ENCODE measurements around the gene TERT.
"Not testable (repeated sequence)": the region's sequence is repeated elsewhere in the genome, so short reads cannot be mapped to it uniquely, and the experiment has no call there.

Gene TERT

DNA sequence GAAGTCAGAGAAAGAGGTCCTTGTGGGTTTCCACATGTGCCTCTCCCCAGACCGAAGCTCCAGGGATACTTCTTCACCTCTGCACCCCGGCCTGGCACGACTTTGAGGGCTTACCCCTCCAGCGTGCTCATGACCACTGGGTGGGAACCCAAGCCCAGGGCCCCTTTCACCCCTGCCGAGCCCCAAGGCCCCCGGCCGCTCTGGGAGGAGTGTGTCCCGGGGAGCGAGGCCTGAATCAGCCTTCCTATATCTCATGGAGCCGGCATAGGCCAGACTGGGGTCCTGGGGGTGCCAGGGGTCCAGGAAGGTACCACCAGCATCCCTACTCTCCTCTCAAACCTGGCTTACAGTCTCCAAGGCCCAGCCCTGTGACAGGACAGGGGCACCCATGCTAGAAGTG is 17.1 kb downstream of the TERT start:
- no peak for DNase-seq

DNA sequence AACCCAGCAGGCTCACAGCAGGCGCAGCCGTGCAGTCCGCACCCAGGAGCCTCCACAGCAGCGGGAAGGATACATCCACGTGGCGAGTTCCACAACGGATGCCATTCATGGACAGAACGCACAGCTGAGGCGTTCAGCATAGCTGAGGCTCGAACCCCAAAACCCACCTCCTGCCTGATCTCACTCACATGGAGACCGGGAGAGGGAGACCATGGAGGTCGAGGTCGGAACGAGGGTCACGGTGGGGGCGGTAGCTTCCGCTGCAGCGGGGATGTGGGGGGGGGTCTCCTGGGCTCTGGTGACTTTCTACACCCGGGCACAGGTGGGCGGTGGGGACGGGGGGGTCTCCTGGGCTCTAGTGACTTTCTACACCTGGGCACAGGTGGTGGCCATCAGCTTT is 17.5 kb downstream of the TERT start:
- no peak for DNase-seq

DNA sequence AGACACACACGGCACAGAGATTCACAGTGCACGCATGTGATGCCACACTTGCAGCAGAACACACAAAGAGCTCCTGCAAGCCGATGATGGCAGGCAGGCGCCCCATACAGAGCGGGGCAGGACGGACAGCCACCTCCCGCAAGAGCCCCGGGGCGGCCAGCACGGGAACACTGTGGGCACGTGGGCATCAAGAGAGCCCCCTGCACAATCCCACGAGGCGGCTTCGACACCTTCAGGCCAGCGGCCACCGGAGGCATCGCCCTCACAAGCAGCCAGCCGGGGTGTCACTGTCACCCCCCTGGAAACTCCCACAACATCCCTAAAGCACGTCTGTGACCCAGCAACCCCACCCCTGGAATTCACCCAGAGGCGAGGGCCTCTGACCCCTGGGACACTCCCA is 17.9 kb downstream of the TERT start:
- DNase-seq = no peak

DNA sequence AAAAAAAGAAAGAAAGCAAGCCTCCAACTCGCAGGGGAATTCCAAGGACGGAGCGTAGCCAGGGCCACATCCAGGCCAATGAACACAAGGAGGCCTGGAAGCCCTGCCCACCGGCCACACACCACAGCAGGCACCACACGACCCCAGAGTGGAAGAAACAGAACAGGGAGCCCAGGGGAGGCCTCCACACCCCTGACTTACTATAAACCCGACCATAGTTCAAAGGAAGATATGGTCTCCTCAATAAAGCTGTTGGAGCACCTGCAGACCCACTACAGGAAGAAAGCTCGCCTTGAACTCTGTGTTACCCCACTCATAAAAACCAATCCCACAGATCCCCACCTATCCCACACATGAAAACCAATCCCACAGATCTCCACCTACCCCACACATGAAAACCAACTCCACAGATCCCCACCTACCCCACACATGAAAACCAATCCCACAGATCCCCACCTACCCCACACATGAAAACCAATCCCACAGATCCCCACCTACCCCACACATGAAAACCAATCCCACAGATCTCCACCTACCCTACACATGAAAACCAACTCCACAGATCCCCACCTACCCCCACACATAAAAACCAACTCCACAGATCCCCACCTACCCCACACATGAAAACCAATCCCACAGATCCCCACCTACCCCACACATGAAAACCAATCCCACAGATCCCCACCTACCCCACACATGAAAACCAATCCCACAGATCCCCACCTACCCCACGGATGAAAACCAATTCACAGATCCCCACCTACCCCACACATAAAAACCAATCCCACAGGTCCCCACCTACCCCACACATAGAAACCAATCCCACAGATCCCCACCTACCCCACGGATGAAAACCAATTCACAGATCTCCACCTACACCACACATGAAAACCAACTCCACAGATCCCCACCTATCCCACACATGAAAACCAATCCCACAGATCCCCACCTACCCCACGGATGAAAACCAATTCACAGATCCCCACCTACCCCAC is 19.2 kb downstream of the TERT start:
- not testable (repeated sequence) for DNase-seq

DNA sequence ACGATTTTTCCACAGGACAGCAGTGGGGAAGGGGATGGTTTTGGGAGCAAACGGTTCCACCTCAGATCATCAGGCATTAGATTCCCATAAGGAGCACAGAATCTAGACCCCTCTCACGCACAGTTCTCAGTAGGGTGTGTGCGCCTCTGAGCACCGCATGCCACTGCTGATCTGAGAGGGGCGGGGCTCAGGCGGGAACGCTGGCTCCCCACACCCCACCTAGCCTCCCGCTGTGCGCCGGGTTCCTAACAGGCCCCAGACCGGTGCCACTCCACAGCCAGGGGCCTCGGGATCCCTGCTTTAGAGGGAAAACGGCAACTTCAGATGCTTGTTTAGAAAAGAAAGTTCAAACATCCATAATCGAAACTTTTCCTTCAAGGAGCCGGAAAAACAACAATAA is 20.4 kb downstream of the TERT start:
- no peak for DNase-seq

DNA sequence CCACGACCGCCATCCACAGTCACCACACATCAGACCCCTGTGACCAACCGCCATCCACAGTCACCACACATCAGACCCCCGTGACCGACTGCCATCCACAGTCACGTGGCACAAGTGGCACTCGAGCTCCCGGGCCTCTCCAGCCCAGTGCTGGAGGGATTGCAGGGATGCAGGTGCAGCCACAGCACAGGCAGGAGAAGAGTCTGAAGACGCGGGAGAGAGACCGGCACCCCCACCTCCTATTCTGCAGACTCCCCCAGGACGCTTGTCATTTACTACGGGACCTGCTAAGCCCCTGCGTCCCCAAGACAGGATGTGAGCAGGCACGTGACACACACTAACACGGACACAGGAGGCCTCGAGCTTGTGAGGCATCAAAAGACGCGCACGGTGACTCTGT is 21.1 kb downstream of the TERT start:
- DNase-seq = no peak

DNA sequence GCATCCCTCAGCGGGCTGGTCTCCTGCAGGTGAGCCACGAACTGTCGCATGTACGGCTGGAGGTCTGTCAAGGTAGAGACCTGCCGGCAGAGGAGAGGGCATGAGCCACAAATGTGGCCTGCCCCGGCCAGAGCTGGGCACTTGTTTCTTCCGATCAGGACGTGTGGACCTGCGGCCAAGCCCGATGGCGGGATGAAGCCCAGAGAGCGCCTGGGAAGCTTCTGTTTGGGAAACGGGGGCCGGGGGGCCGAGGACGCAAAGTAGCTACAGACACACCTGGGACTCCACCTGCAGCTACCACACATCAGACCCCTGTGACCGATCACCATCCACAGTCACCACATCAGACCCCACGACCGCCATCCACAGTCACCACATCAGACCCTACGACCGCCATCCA is 22.7 kb downstream of the TERT start:
- no peak for DNase-seq

DNA sequence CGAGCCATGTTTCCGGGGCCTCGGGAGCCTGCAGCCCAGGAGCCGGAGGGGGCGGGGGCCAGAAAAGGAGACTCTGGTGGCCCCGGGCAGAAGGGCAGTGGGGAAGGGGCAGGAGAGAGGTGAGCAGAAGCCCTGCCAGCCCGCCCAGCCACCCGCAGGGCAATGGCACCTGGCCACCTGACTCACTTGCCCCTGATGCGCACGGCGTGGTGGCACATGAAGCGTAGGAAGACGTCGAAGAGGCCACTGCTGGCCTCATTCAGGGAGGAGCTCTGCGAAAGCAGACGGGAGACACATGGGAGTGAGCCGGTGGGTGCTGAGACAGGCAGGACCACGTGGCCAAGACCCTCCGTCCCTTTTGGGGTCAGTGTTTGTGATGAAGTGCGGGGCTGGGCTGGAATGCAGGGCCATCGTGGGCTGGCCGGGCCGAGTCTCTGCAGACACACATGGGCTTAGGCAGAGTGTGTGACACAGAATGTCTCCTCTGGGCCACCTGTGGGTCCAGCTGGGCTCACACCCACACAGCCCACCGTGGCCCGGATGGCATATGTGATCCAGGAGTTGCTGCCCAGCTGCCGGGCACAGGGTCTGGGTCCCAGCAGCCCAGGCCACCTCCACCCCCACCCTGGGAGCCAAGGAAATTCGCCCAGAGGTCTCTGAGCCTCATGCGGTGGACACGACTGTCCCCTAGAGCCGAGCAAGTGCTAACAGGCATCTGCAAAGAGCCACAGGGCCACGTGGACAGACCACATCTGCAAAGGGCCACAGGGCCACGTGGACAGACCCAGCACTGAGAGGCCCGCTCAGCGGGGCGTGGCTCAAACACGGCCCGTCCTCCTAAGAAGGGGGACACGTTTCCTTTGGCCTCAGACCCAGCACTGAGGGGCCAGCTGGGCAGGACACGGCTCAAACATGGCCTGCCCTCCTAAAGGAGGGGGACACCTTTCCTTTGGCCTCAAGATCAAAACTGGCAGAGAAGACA is 23.6 kb downstream of the TERT start:
- no peak for DNase-seq

DNA sequence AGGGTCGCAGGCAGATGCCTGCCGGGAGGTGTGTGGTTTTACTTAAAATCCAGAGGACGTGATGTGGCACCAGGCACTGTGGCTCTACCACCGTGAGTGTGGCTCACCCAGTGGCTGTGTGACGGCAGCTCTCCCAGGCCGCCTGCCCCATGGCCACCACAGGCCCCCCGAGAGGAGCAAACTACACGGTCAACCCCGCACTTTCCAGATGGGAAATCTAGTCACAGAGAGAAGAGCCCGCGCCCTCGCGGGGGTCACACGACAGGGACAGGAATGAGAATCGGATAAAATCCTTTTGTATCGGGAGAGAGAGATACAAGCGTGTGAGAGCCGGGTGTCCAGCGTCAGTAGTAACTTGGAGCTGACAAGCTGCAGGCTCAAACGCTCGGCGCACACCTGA is 24.4 kb downstream of the TERT start:
- no peak for DNase-seq

DNA sequence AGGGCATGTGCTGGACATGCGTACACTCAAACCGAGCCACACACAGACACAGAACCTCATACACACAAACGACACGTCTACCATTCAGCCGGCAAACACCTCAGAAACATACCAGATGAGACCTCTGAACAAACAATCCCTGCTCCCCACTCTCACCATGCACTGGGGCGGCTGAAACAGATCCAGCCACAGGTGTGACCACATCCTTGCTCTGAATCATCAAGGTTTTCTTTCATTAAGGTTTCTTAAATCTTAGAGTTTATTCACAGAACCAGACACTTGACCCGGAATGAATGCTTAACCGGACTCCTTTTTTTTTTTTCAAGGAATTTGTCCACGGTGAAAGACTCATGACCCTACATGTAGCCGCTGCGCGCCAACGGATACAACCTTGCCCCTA is 26.2 kb downstream of the TERT start:
- peak; percentile 52 for DNase-seq

DNA sequence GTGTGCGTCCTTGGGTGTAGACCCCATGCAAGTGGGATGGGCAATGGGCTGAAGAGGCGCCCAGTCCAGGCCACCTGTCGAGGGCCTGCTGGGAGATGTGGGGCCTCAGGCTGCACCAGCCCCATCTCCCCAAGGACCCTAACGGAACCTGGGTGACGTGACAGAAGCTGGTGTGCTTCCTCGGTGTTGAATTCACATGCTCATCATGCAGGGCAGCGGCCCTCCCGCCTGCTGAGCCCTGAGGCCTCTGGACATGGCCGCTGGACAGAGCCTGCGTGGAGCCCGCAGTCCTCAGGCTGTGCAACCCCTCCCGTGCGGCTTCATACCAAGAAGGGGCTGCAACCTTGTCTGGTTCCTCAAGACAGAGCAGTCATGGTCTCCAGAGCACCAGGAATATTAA is 26.8 kb downstream of the TERT start:
- no peak for DNase-seq

DNA sequence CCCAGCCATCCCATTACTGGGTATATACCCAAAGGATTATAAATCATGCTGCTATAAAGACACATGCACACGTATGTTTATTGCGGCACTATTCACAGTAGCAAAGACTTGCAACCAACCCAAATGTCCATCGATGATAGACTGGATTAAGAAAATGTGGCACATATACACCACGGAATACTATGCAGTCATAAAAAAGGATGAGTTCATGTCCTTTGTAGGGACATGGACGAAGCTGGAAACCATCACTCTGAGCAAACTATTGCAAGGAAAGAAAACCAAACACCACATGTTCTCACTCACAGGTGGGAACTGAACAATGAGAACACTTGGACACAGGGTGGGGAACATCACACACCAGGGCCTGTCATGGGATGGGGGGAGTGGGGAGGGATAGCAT is 27.4 kb downstream of the TERT start:
- not testable (repeated sequence) for DNase-seq

DNA sequence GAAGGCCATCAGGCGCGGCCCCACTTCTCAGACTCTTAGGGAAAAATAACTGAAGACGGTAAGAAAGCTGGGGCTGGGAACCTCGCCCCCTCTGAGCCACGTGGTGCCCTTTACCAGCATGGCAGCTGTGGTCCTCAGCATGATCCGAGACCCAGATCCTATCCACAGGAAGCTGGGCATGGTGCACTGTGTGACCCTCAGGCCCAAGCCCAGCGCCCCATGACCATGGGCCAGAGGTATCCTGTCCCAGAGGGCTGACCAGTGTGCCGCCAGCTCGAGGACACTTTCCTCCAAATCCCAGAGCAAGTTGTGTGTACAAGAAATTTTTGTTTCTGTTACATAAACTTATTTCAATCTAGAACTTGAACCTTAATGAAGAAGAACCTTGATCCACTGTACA is 28.1 kb downstream of the TERT start:
- no peak for DNase-seq

DNA sequence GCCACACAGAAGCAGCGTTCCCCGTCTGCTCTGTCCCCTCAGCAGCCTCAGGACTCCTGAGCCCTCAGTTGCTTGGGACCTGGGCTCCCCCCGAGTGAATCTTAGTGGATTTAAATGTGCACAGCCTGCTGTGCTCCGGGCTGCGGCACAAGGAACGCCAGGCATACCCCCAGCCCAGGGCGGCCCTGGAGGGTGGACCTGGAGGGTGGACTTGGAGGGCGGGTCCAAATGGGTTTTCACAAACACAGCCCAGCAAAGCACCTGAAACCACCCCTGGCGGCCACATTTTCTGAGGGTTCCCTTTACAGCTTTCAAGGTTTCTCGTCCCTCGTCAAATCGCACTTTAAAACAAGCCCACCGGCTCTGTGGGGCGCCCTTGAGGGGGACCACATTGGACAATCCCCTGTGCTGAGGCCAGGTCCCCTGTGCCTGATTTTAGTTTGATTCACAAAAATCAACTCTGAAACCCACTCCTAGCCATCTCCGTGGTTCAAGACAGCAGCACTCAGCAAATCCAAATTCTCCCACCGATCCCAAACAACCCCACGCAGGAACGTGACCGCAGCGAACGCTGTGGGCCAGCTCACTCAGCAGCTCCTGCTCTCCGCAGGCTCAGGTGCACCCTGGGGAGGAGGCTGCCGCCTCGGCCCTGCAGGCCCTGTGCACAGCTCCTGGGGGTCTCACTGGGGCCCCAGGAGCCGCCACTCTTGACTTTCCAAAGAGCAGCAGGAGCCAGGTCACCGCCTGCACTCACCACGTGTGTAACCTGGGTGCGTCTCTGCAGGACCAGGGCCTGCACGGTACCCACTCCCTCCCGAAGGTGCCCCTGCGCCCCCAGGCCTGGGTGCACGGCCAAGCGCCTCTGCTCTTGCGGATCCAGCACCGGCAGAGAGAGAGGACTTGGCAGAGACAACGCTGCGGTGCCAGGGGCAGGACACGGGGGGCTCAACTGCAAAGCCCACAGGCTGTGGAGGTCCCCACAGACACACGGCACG is 29.1 kb downstream of the TERT start:
- DNase-seq = no peak

DNA sequence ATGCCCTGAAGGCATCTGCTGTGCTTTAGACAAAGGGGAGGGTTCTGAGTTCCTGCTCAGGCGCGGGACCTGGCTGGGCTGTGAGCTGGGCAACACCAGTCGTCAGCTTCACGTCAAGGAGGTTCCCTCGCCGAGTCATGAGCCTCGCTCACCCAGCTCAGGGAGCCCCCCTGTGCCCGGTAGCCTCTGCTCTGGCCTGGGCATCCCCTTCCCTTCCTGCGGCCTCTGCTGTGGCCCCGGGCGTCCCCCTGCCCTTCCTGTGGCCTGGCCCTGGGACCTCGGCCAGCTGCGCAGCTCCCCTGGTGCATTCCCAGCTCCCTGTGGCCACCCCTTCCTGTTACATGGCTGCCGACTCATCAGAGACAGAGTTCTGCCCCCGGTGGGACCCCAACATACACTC is 29.8 kb downstream of the TERT start:
- no peak for DNase-seq

DNA sequence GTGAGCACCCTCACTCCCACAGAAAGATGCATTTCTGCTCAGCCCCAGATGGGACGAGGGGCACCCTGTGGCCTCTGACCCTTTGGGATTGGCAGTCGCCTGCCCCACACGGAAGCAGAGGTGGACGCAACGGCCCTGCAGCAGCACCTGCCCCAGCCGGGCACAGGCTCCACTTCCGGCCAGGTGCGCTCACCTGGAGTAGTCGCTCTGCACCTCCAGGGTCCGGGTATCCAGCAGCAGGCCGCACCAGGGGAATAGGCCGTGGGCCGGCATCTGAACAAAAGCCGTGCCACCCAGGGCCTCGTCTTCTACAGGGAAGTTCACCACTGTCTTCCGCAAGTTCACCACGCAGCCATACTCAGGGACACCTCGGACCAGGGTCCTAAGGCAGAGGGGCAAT is 30.7 kb downstream of the TERT start:
- DNase-seq = no peak

DNA sequence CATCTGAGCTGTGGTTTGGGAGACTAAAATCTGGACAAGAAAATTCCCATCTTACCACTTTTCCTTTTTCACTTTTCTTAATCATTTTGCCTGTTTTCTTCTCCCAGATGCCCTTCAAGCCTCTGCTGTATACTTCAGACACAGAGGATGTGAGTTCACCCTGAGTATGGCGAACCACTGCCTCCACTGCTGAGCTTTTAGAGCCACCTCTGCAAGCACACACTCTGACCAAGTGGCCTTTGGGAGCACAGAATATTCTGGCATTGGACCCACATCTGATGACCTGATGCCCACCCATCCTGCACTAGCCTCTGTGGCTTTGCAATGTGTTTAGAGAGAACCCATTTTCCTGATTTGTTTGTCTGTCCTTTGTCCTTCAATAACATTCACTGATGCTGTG is 32.5 kb downstream of the TERT start:
- DNase-seq = no peak

DNA sequence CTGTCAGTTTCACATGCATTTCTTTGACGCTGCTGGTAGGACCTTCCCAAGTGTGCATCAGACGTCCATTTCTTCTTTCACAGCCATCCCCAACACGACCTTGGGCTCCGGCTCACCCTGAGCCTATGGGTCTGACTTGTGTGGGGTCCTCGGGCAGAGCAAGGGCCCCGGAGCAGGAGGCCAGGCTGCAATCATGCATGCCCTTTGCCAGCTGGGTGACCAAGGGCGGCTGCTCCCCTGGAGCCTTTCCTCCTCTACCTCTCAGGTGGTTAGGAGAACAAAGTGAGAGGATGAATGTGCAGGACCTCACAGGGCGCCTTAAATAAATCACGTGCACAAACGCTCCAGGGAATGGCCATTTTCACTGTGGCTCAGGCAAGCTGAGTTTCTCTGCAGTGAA is 33.2 kb downstream of the TERT start:
- DNase-seq = no peak

DNA sequence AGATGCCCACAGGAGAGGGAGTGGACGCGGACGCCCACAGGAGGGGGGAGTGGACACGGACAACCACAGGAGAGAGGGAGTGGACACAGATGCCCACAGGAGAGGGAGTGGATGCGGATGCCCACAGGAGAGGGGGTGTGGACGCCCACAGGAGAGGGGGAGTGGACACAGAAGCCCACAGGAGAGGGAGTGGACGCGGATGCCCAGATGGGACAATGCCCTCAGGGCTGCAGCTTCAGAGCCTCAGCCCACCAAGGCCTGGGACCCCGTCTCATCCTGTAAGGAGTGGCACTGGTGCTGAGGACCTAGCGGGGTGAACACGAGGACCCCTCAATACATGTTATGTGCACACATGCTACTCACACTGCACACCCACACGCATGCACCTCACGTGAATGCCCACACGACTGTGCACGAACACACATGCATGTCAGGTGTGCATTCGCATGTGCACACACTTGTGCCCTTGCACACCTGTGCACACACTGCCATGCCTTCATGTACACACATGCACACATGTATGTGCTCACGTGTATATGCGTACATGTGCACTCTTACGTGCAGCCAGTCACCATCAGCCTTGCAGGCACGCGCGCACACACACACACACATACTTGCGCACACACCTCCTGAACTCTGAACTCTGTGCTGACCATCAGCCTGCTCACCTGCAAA is 34.9 kb downstream of the TERT start:
- DNase-seq = no peak

DNA sequence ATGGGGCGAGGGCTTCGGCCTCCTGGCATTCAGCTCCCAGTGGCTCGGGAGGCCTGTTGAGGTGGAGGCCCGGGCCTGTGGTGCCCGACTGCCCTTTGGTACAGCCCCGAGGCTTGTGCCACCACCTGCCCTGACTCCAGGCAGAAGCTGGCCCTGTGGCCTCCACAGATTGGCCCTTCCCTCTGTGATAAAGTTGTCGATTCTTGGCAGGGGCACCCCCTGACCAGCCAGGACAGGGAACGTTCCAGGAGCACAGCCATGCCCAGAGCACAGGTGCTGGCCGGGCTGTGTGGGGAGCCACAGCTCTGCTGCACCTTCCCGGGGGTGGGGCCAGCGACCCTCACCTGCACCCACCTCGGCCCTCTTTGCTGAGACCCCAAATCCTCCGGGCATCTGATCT is 37.0 kb downstream of the TERT start:
- no peak for DNase-seq

DNA sequence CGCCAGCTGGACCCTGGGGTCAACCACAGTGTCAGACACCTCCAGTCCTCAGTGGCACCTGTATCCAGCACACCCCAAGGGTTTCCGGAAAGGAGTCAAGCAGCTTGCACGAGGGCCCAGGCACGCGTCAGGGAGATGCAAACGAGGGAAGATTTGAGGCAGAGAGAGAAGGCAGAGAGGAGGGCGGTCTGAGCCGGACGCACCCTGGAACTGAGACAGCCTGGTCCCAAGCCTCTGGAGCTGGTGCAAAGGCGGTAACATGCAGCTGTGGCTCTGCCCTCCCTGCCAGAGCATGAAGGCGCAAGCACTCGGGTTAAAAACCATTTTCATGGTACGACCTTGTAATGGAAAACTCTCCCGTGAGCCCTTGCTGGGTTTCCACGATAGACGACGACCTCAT is 37.5 kb downstream of the TERT start:
- no peak for DNase-seq

DNA sequence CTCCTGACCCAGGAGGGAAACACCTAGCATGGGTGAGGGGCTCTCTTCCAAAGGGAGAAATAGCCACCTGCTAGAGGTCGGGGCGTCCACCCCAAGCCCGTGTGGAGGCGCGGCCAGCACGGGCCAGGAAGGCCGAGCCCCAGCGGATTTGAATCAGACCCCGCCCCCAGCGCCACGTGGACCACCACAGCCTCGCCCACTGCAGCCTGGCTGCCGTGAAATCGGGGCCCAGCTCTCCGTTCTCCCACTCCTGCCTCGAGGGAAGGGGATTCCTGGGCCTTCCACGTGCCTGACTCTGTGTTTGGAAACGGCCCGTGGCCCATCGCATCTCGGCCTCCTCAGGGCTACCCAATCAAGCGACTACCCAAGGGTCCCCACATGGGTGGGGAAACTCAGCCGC is 38.1 kb downstream of the TERT start:
- no peak for DNase-seq

Measured in CD4-positive, alpha-beta T cell treated with Interleukin-17A for 4 hours (primary cell).